ENCODE results near the gene COL21A1.
A peak's percentile ranks its signal among the peaks of the same experiment; 100 is the strongest.

COL21A1 gene

GRCh38 chr6:56245903-56246351 is 1.5 kb downstream of the COL21A1 start:
- no peak for DNase-seq (ENCODE audit: low read depth)

GRCh38 chr6:56244528-56245253 is 2.7 kb downstream of the COL21A1 start:
- no peak for DNase-seq (ENCODE audit: low read depth)

GRCh38 chr6:56244089-56244488 is 3.3 kb downstream of the COL21A1 start:
- DNase-seq (ENCODE audit: low read depth) = no peak

- DNase-seq (ENCODE audit: low read depth) = no peak
These were observed 3.8 kb downstream of the COL21A1 start for GRCh38 chr6:56243518-56244070.

- no peak for DNase-seq (ENCODE audit: low read depth)
These were observed 5.0 kb downstream of the COL21A1 start for GRCh38 chr6:56242346-56242745.

- DNase-seq (ENCODE audit: low read depth) = no peak
These were observed 6.1 kb downstream of the COL21A1 start for GRCh38 chr6:56241124-56241802.

- no peak for DNase-seq (ENCODE audit: low read depth)
These were observed 9.0 kb downstream of the COL21A1 start for GRCh38 chr6:56238352-56238751.

GRCh38 chr6:56235245-56235644 is 12.1 kb downstream of the COL21A1 start:
- DNase-seq (ENCODE audit: low read depth) = no peak

GRCh38 chr6:56232436-56232835 is 14.9 kb downstream of the COL21A1 start:
- DNase-seq (ENCODE audit: low read depth) = no peak

- no peak for DNase-seq (ENCODE audit: low read depth)
These were observed 15.6 kb downstream of the COL21A1 start for GRCh38 chr6:56231827-56232226.

- no peak for DNase-seq (ENCODE audit: low read depth)
These were observed 16.3 kb downstream of the COL21A1 start for GRCh38 chr6:56230976-56231566.

GRCh38 chr6:56227071-56227879 is 20.1 kb downstream of the COL21A1 start:
- DNase-seq (ENCODE audit: low read depth) = no peak

GRCh38 chr6:56223995-56224394 is 23.4 kb downstream of the COL21A1 start:
- no peak for DNase-seq (ENCODE audit: low read depth)

GRCh38 chr6:56222499-56222898 is 24.9 kb downstream of the COL21A1 start:
- DNase-seq (ENCODE audit: low read depth) = no peak

- no peak for DNase-seq (ENCODE audit: low read depth)
These were observed 27.3 kb downstream of the COL21A1 start for GRCh38 chr6:56220078-56220477.

GRCh38 chr6:56214703-56215101 is 32.7 kb downstream of the COL21A1 start:
- no peak for DNase-seq (ENCODE audit: low read depth)

- no peak for DNase-seq (ENCODE audit: low read depth)
These were observed 33.2 kb downstream of the COL21A1 start for GRCh38 chr6:56214041-56214702.

GRCh38 chr6:56211724-56212123 is 35.7 kb downstream of the COL21A1 start:
- DNase-seq (ENCODE audit: low read depth) = no peak

GRCh38 chr6:56204134-56204533 is 43.2 kb downstream of the COL21A1 start:
- DNase-seq (ENCODE audit: low read depth) = no peak

GRCh38 chr6:56199956-56200355 is 47.4 kb downstream of the COL21A1 start:
- peak; percentile 22 for DNase-seq (ENCODE audit: low read depth)

- DNase-seq (ENCODE audit: low read depth) = no peak
These were observed 53.5 kb downstream of the COL21A1 start for GRCh38 chr6:56193846-56194245.

GRCh38 chr6:56188429-56188828 is 59.0 kb downstream of the COL21A1 start:
- no peak for DNase-seq (ENCODE audit: low read depth)
